BJ (cell line): ENCODE measurements around the gene SMYD3. TPM values are rescaled to one million over a fixed set of nuclear protein-coding genes. Genes with fewer than 3 reads are reported as not detected.

ENCODE experiments used
- CTCF ChIA-PET: fragments of 350-600 bp; formaldehyde crosslinking; extraction: SDS; loops from one replicate; lab custom pipeline; 2021; ENCODE audit warnings: antibody characterized with exemption, inconsistent platforms; lab: Yijun Ruan, JAX
- POLR2A ChIA-PET: fragments of 300-600 bp; sonication (Branson Sonifier 250); formaldehyde crosslinking; extraction: SDS; loops from one replicate; lab custom pipeline; 2021; ENCODE audit warnings: antibody characterized with exemption; lab: Charles Lee
- DNase-seq: peaks from one replicate; pipeline ENCODE4 v3.0.0-alpha.2; 2011; ENCODE audit warnings: low read depth
- H3K27me3 ChIP-seq: 2 replicates; pipeline ENCODE4 v1.6.0; 2011; ENCODE audit warnings: low read length; ENCODE audit not compliant: control insufficient read depth, insufficient read depth
- H3K36me3 ChIP-seq: 2 replicates; pipeline ENCODE4 v1.5.1; 2011; ENCODE audit warnings: low read length; ENCODE audit not compliant: control insufficient read depth, insufficient read depth
- H3K4me3 ChIP-seq: 2 replicates; pipeline ENCODE4 v1.5.1; 2011; ENCODE audit warnings: low read depth, mild to moderate bottlenecking, control low read depth, low read length
- CTCF ChIP-seq: IDR thresholded peaks from 2 replicates; pipeline ENCODE4 v1.5.1; 2011; ENCODE audit warnings: low read depth, mild to moderate bottlenecking, control low read depth, inconsistent platforms, low read length, moderate library complexity; ENCODE audit not compliant: insufficient read depth
- polyA plus RNA-seq: library from polyadenylated mRNA; depleted of rRNA; stranded (reverse); fragments of >200 nt; gene quantifications from 2 replicates; pipeline ENCODE4 v1.2.3, GENCODE V29; 2011

The SMYD3 gene
- polyA plus RNA-seq, 1 experiment, result 26.1 TPM

- ChIA-PET CTCF (no interaction called here), POLR2A (no interaction called here)
- Histone ChIP-seq H3K4me3 (no peak overlapping the region), H3K27me3 (no peaks in the 10 kb centered on the region), H3K36me3 (no peaks in the 10 kb centered on the region)
- no peak for TF ChIP-seq CTCF
- DNase-seq, result no peak
Measured at GRCh38 chr1:246445503-246445902, 61.6 kb downstream of the SMYD3 start.

- ChIA-PET POLR2A (no interaction called here), CTCF (interaction anchor here (0.5 kb wide), 1 partner anchor 337 kb away, joined by 3 read pairs; no protein-coding TSS in a partner anchor)
- Histone ChIP-seq H3K27me3 (no peaks in the 10 kb centered on the region), H3K36me3 (no peaks in the 10 kb centered on the region), H3K4me3 (no peak overlapping the region)
- TF ChIP-seq CTCF, result no peak
- no peak for DNase-seq
Measured at GRCh38 chr1:246444617-246445016, 62.5 kb downstream of the SMYD3 start.

- Histone ChIP-seq H3K36me3 (no peaks in the 10 kb centered on the region), H3K27me3 (no peaks in the 10 kb centered on the region), H3K4me3 (no peak overlapping the region)
- ChIA-PET POLR2A (no interaction called here), CTCF (no interaction called here)
- TF ChIP-seq CTCF, result no peak
- DNase-seq, result no peak
Measured at GRCh38 chr1:246437961-246438360, 69.1 kb downstream of the SMYD3 start.

GRCh38 chr1:246435421-246436041, 71.5 kb downstream of the SMYD3 start:
- H3K27me3 ChIP-seq, result no peaks in the 10 kb centered on the region
- POLR2A ChIA-PET, result no interaction called here
- TF ChIP-seq CTCF, result no peak
- CTCF ChIA-PET, result no interaction called here
- H3K4me3 ChIP-seq, result no peak overlapping the region
- H3K36me3 ChIP-seq, result no peaks in the 10 kb centered on the region
- no peak for DNase-seq

GRCh38 chr1:246434335-246434734, 72.7 kb downstream of the SMYD3 start:
- ChIA-PET POLR2A (no interaction called here), CTCF (interaction anchor here (0.8 kb wide), 1 partner anchor 832 kb away, joined by 3 read pairs; no protein-coding TSS in a partner anchor)
- Histone ChIP-seq H3K4me3 (no peak overlapping the region), H3K27me3 (no peaks in the 10 kb centered on the region), H3K36me3 (no peaks in the 10 kb centered on the region)
- TF ChIP-seq CTCF, result no peak
- DNase-seq, result no peak
